ENCODE data around the gene LCA5. TPM values are rescaled to one million over a fixed set of nuclear protein-coding genes. Genes with fewer than 3 reads are reported as not detected.
A peak's percentile ranks its signal among the peaks of the same experiment; 100 is the strongest.

The LCA5 gene
- total RNA-seq, 2 donors from 2014 or later, result 6.4 to 11.1 TPM

GRCh38 chr6:79465381-79465780, 71.8 kb downstream of the LCA5 start:
- Mint-ChIP-seq H3K36me3 (ENCODE audit: low read depth) (no peaks in the 10 kb centered on the region), H3K4me3 (no peak overlapping the region), H3K27me3 (ENCODE audit: insufficient read depth) (no peaks in the 10 kb centered on the region), H3K9me3 (no peaks in the 10 kb centered on the region), H3K4me1 (peaks cover 27% of the 10 kb centered on the region), H3K27ac (peak overlapping the region; percentile 2)
- H3K9ac ChIP-seq (ENCODE audit: extremely low read depth, low read length, poor library complexity, severe bottlenecking), result no peak overlapping the region
- no peaks in the 10 kb centered on the region for H3K36me3 ChIP-seq (ENCODE audit: control insufficient read depth, insufficient read depth, low read length)
- no peak for DNase-seq
- H3K27ac ChIP-seq (ENCODE audit: low read depth, low read length), result no peak overlapping the region
- WGBS, 2 experiments (ENCODE audit: insufficient coverage in 1 of 2, insufficient read length in 1 of 2), result 80% methylated on average over 1 to 4 of the region's 4 CpGs
- H3K9me3 ChIP-seq (ENCODE audit: control insufficient read depth, low read length), result no peaks in the 10 kb centered on the region
- no peaks in the 10 kb centered on the region for H3K4me1 ChIP-seq (ENCODE audit: control insufficient read depth, insufficient read depth, low read length)
- no peak overlapping the region for H3K4me3 ChIP-seq (ENCODE audit: low read length)
- no peak for TF ChIP-seq CTCF (conservative IDR thresholded peaks at IDR 0.05)
- H3K27me3 ChIP-seq (ENCODE audit: control insufficient read depth, insufficient read depth, low read length, poor library complexity, severe bottlenecking), result no peaks in the 10 kb centered on the region

- no peak overlapping the region for H3K9ac ChIP-seq (ENCODE audit: extremely low read depth, low read length, poor library complexity, severe bottlenecking)
- H3K36me3 Mint-ChIP-seq (ENCODE audit: low read depth), result no peaks in the 10 kb centered on the region
- TF ChIP-seq CTCF (conservative IDR thresholded peaks at IDR 0.05), result no peak
- peaks cover 23% of the 10 kb centered on the region for H3K4me1 Mint-ChIP-seq
- no peaks in the 10 kb centered on the region for H3K9me3 ChIP-seq (ENCODE audit: control insufficient read depth, low read length)
- H3K27me3 ChIP-seq (ENCODE audit: control insufficient read depth, insufficient read depth, low read length, poor library complexity, severe bottlenecking), result no peaks in the 10 kb centered on the region
- H3K4me3 ChIP-seq (ENCODE audit: low read length), result no peak overlapping the region
- 46 to 57% methylated on average over 3 to 4 of the region's 4 CpGs for whole genome bisulfite sequencing, 2 experiments (ENCODE audit: insufficient coverage in 1 of 2, insufficient read length in 1 of 2)
- peak overlapping the region; percentile 50 for H3K27ac Mint-ChIP-seq
- H3K4me1 ChIP-seq (ENCODE audit: control insufficient read depth, insufficient read depth, low read length), result no peaks in the 10 kb centered on the region
- H3K9me3 Mint-ChIP-seq, result peaks cover 1% of the 10 kb centered on the region
- no peaks in the 10 kb centered on the region for H3K27me3 Mint-ChIP-seq (ENCODE audit: insufficient read depth)
- peak; percentile 75 for DNase-seq
- H3K36me3 ChIP-seq (ENCODE audit: control insufficient read depth, insufficient read depth, low read length), result no peaks in the 10 kb centered on the region
- H3K27ac ChIP-seq (ENCODE audit: low read depth, low read length), result no peak overlapping the region
- H3K4me3 Mint-ChIP-seq, result no peak overlapping the region
Observed at GRCh38 chr6:79463621-79464050, 73.6 kb downstream of the LCA5 start.

GRCh38 chr6:79461205-79461604, 76.0 kb downstream of the LCA5 start:
- Mint-ChIP-seq H3K4me1 (peaks cover 9% of the 10 kb centered on the region), H3K4me3 (no peak overlapping the region), H3K27ac (no peak overlapping the region), H3K36me3 (ENCODE audit: low read depth) (no peaks in the 10 kb centered on the region), H3K27me3 (ENCODE audit: insufficient read depth) (no peaks in the 10 kb centered on the region), H3K9me3 (peaks cover 6% of the 10 kb centered on the region)
- DNase-seq, result no peak
- H3K4me3 ChIP-seq (ENCODE audit: low read length), result no peak overlapping the region
- no peak for TF ChIP-seq CTCF (conservative IDR thresholded peaks at IDR 0.05)
- H3K36me3 ChIP-seq (ENCODE audit: control insufficient read depth, insufficient read depth, low read length), result no peaks in the 10 kb centered on the region
- H3K27me3 ChIP-seq (ENCODE audit: control insufficient read depth, insufficient read depth, low read length, poor library complexity, severe bottlenecking), result no peaks in the 10 kb centered on the region
- 79 to 94% methylated on average over 2 to 3 of the region's 3 CpGs for WGBS, 2 experiments (ENCODE audit: insufficient coverage in 1 of 2, insufficient read length in 1 of 2)
- no peak overlapping the region for H3K27ac ChIP-seq (ENCODE audit: low read depth, low read length)
- no peaks in the 10 kb centered on the region for H3K4me1 ChIP-seq (ENCODE audit: control insufficient read depth, insufficient read depth, low read length)
- H3K9ac ChIP-seq (ENCODE audit: extremely low read depth, low read length, poor library complexity, severe bottlenecking), result no peak overlapping the region
- no peaks in the 10 kb centered on the region for H3K9me3 ChIP-seq (ENCODE audit: control insufficient read depth, low read length)

All from endodermal cell (in vitro differentiated cells).